K562 (cell line): Measurements from ENCODE around the gene DPEP1. TPM values are rescaled to one million over a fixed set of nuclear protein-coding genes. Genes with fewer than 3 reads are reported as not detected.

Source experiments
- ATAC-seq: fragments of 200-7000 bp; cut with Tn5 transposase; 3 replicates; pipeline ENCODE4 v1.9.1; 2020; ENCODE audit warnings: moderate library complexity
- BruUV-seq: library from RNA; stranded (reverse); fragments of 400-500 nt; replicated peaks from 2 replicates; lab custom pipeline; 2021; lab: Mats Ljungman, UMichigan
- CTCF ChIA-PET: fragments of 300-600 bp; formaldehyde crosslinking; extraction: SDS; loops from one replicate; lab custom pipeline; 2021; ENCODE audit warnings: low intra/inter-chr PET ratio; lab: Yijun Ruan, JAX
- POLR2A ChIA-PET: fragments of 300-600, 350-650 bp; sonication (Branson Sonifier 250); formaldehyde crosslinking; extraction: SDS; loops from one replicate; lab custom pipeline; 2021; ENCODE audit warnings: antibody characterized with exemption, inconsistent platforms; lab: Yijun Ruan, JAX
- DNase-seq, 4 experiments: peaks; one replicate each; pipeline versions ENCODE4 v3.0.0 to v3.0.0-alpha.2; 2011 to 2018; ENCODE audit warnings: low spot score in 3 of 4, mixed read lengths in 3 of 4; ENCODE audit errors: extremely low read depth in 1 of 4
- FAIRE-seq: peaks from 2 replicates; lab custom pipeline; 2011; peaks lifted over from hg19 to GRCh38; lab: Jason Lieb, UNC
- H2AFZ ChIP-seq: 2 replicates; pipeline ENCODE4 v1.6.0; 2011; ENCODE audit warnings: low read depth, low read length, control low read depth, inconsistent platforms
- H3K27ac ChIP-seq: fragments of 200-600 bp; 3 replicates; pipeline ENCODE4 v1.8.0; 2011; ENCODE audit warnings: low read depth, mild to moderate bottlenecking, control low read depth, inconsistent platforms, low read length, moderate library complexity, mixed read lengths; ENCODE audit errors: extremely low read depth
- H3K27me3 ChIP-seq, 2 experiments: fragments of 300-600 bp in 1 of 2; 2 replicates in 1 of 2; 3 replicates in 1 of 2; pipeline versions ENCODE4 v1.6.0 to v1.8.0; 2011; ENCODE audit warnings: inconsistent platforms in 2 of 2, low read length in 2 of 2, mild to moderate bottlenecking in 1 of 2, mixed read lengths in 1 of 2, moderate library complexity in 1 of 2; ENCODE audit not compliant: control insufficient read depth in 2 of 2, insufficient read depth in 2 of 2
- H3K36me3 ChIP-seq: fragments of 300-600 bp; 3 replicates; pipeline ENCODE4 v1.8.0; 2011; ENCODE audit warnings: mild to moderate bottlenecking, low read length, inconsistent platforms; ENCODE audit not compliant: control insufficient read depth, insufficient read depth
- H3K4me1 ChIP-seq, 2 experiments: fragments of 200-600 bp in 1 of 2; replicated peaks in 1 of 2; 2 replicates in 1 of 2; 3 replicates in 1 of 2; pipeline versions ENCODE4 v1.5.1 to v1.8.0; 2011; ENCODE audit warnings: inconsistent platforms in 2 of 2, low read length in 2 of 2, mild to moderate bottlenecking in 1 of 2, mixed read lengths in 1 of 2, moderate library complexity in 1 of 2; ENCODE audit not compliant: control insufficient read depth in 2 of 2, insufficient read depth in 2 of 2
- H3K4me2 ChIP-seq: 2 replicates; pipeline ENCODE4 v1.6.1; 2011; ENCODE audit warnings: low read length, control low read depth, inconsistent platforms, mixed read lengths; ENCODE audit not compliant: insufficient read depth
- H3K4me3 ChIP-seq: fragments of 200-600 bp; sonication (generic), shearing (Covaris generic); 2 replicates; pipeline ENCODE4 v1.5.1; 2016; ENCODE audit warnings: control low read depth, inconsistent platforms
- H3K79me2 ChIP-seq: fragments of 200-600 bp; 3 replicates; pipeline ENCODE4 v1.8.0; 2011; ENCODE audit warnings: low read length, inconsistent platforms; ENCODE audit not compliant: control insufficient read depth, insufficient read depth
- H3K9ac ChIP-seq, 2 experiments: 2 replicates each; pipeline versions ENCODE4 v1.6.0 to v1.6.1; 2011; ENCODE audit warnings: low read depth in 2 of 2, low read length in 2 of 2, control low read depth in 1 of 2, inconsistent platforms in 1 of 2, mild to moderate bottlenecking in 1 of 2, mixed read lengths in 1 of 2; ENCODE audit not compliant: insufficient read depth in 1 of 2
- H3K9me1 ChIP-seq: one replicate; pipeline ENCODE4 v1.6.0; 2011; ENCODE audit warnings: inconsistent platforms, mild to moderate bottlenecking, low read length, moderate library complexity; ENCODE audit not compliant: control insufficient read depth, insufficient read depth
- H3K9me3 ChIP-seq: replicated peaks from 2 replicates; pipeline ENCODE4 v1.5.1; 2011; ENCODE audit warnings: low read depth, low read length, inconsistent platforms; ENCODE audit not compliant: control insufficient read depth, insufficient read depth
- H4K20me1 ChIP-seq: replicated peaks from 2 replicates; pipeline ENCODE4 v1.6.1; 2011; ENCODE audit warnings: low read length, inconsistent platforms, mixed read lengths; ENCODE audit not compliant: control insufficient read depth, insufficient read depth
- ATF2 ChIP-seq: sonication (generic); formaldehyde crosslinking; IDR thresholded peaks from 2 replicates; pipeline ENCODE4 v1.8.1; 2022; ENCODE audit warnings: missing genetic modification reagents
- GABPA ChIP-seq: fragments of 200-800 bp; sonication (Bioruptor generic); conservative IDR thresholded peaks from 2 replicates; pipeline ENCODE4 v1.6.1; 2016; ENCODE audit warnings: low read depth, missing genetic modification characterization, missing compliant biosample characterization
- NRF1 ChIP-seq, 2 experiments: fragments of 450-650 bp; IDR thresholded peaks in 1 of 2; conservative IDR thresholded peaks in 1 of 2; 2 replicates each; pipeline ENCODE4 v1.6.1; 2014; ENCODE audit warnings: mild to moderate bottlenecking in 2 of 2
- WGBS: fragments of 100-300 bp; shearing (Covaris generic); methylation state at CpG from one replicate; pipeline ENCODE4 v1.1.6; 2016; ENCODE audit warnings: low coverage, mixed read lengths; ENCODE audit not compliant: insufficient coverage; ENCODE audit errors: missing lambda C conversion rate; 5-methylcytosine and 5-hydroxymethylcytosine counted together
- in situ Hi-C: fragments of 300-500 bp; cut with MboI; formaldehyde crosslinking; loops from 4 replicates; pipeline ENCODE4 v1.15.0; 2018; ENCODE audit warnings: inconsistent platforms, mixed read lengths
- intact Hi-C: fragments of 100-400 bp; cut with micrococcal nuclease; formaldehyde crosslinking; loops from 2 replicates; pipeline ENCODE4 v1.14.2; 2022
- polyA plus RNA-seq, 8 experiments: library from polyadenylated mRNA; depleted of rRNA in 4 of 8; stranded (reverse) in 5 of 8; unstranded in 3 of 8; fragments of >200 nt; fragmentation: Nextera tagmentation in 2 of 8; fragmentation: Illumina TruSeq in 1 of 8; extraction: Ambion mirVana in 2 of 8; extraction: Trizol in 1 of 8; gene quantifications; 2 replicates each; pipeline versions ENCODE4 v1.2.1 to v1.2.3, GENCODE V29; 2011 to 2014; ENCODE audit warnings: inconsistent platforms in 1 of 8, missing spikeins in 1 of 8
- total RNA-seq, 7 experiments: library from RNA; depleted of rRNA in 6 of 7; stranded (reverse); fragments of >200 nt in 6 of 7; fragmentation: Illumina TruSeq in 2 of 7; extraction: Trizol in 2 of 7; gene quantifications; 2 replicates each; pipeline versions ENCODE4 v1.2.1 to v1.2.3, GENCODE V29; 2011 to 2021; ENCODE audit warnings: low replicate concordance in 1 of 7

DPEP1 gene
- total and polyA plus RNA-seq, 9 of the 15 experiments (the other 6 are each of a cell fraction or from before 2014, with no cell fraction given) = 0.14 to 0.31 (median 0.20) TPM; not detected in 6

GRCh38 chr16:89620406-89620841, 7.0 kb downstream of the DPEP1 start:
- H3K27me3 ChIP-seq = peaks cover 30 to 54% of the 10 kb centered on the region in 2 experiments
- H3K9me1 ChIP-seq = no peaks in the 10 kb centered on the region
- ChIA-PET POLR2A (interaction anchor here (0.9 kb wide), 1 partner anchor 21 kb away, joined by 3 read pairs; no protein-coding TSS in a partner anchor), CTCF (no interaction called here)
- in situ Hi-C loops = no loop called here
- H3K4me2 ChIP-seq = no peak overlapping the region
- no peaks in the 10 kb centered on the region for H3K9me3 ChIP-seq
- no peak for FAIRE-seq
- peak; percentile 41 to 61; a peak in 3 of 4 replicates for TF ChIP-seq NRF1 (conservative IDR thresholded peaks at IDR 0.05 in 1 of 2, IDR thresholded peaks at IDR 0.05 in 1 of 2)
- no peak for TF ChIP-seq ATF2 (CRISPR knock-in tag)
- 12% methylated on average over 13 of the region's 16 CpGs for WGBS
- H3K36me3 ChIP-seq = no peaks in the 10 kb centered on the region
- no peak for DNase-seq
- H3K4me3 ChIP-seq = no peak overlapping the region
- BruUV-seq = no TSS peak
- H2AFZ ChIP-seq = no peak overlapping the region
- peaks cover 0 to 46% of the 10 kb centered on the region in 2 experiments; a peak in 2 of 5 replicates for H3K4me1 ChIP-seq
- H3K27ac ChIP-seq = no peak overlapping the region
- H4K20me1 ChIP-seq = no peaks in the 10 kb centered on the region
- intact Hi-C loops = no loop called here
- ATAC-seq = peak; percentile 26; the same call in 2 of the 3 replicates
- no peaks in the 10 kb centered on the region for H3K79me2 ChIP-seq
- peak overlapping the region in 1 of 2 experiments; percentile 28; a peak in 2 of 4 replicates for H3K9ac ChIP-seq

- no peak for DNase-seq
- ChIA-PET CTCF (no interaction called here), POLR2A (interaction anchor here (0.6 to 0.9 kb wide), 2 partner anchors 14 to 44 kb away, joined by 3 read pairs; no protein-coding TSS in a partner anchor)
- no peak overlapping the region for H2AFZ ChIP-seq
- H3K27me3 ChIP-seq = peaks cover 37 to 62% of the 10 kb centered on the region in 2 experiments
- BruUV-seq = no TSS peak
- H4K20me1 ChIP-seq = no peaks in the 10 kb centered on the region
- H3K9ac ChIP-seq = no peak overlapping the region
- ATAC-seq = no peak
- H3K9me3 ChIP-seq = no peaks in the 10 kb centered on the region
- H3K27ac ChIP-seq = no peak overlapping the region
- H3K79me2 ChIP-seq = no peaks in the 10 kb centered on the region
- no peak overlapping the region for H3K4me2 ChIP-seq
- in situ Hi-C loops = no loop called here
- FAIRE-seq = no peak
- no peaks in the 10 kb centered on the region for H3K9me1 ChIP-seq
- no peaks in the 10 kb centered on the region for H3K36me3 ChIP-seq
- intact Hi-C loops = no loop called here
- H3K4me3 ChIP-seq = no peak overlapping the region
- H3K4me1 ChIP-seq = peaks cover 0 to 42% of the 10 kb centered on the region in 2 experiments; a peak in 2 of 5 replicates
- 11% methylated on average over 15 of the region's 18 CpGs for WGBS
- TF ChIP-seq GABPA (tag) = no peak
Measured at GRCh38 chr16:89621136-89621697, 7.8 kb downstream of the DPEP1 start.
